HepG2 (cell line): Measurements from ENCODE around the gene DDR2. TPM values are rescaled to one million over a fixed set of nuclear protein-coding genes. Genes with fewer than 3 reads are reported as not detected.

ENCODE experiments used
- ATAC-seq: fragments of 200-7000 bp; cut with Tn5 transposase; 3 replicates; pipeline ENCODE4 v1.9.1; 2020; ENCODE audit warnings: mild to moderate bottlenecking, moderate library complexity
- BruUV-seq: library from RNA; stranded (reverse); fragments of 400-500 nt; replicated peaks from 2 replicates; lab custom pipeline; 2021; lab: Mats Ljungman, UMichigan
- CTCF ChIA-PET: fragments of 300-600 bp; formaldehyde crosslinking; extraction: SDS; loops from one replicate; lab custom pipeline; 2021; ENCODE audit warnings: low total read pairs, inconsistent platforms, low intra/inter-chr PET ratio; lab: Yijun Ruan, JAX
- POLR2A ChIA-PET: fragments of 350-600 bp; sonication (Branson Sonifier 250); formaldehyde crosslinking; loops from one replicate; lab custom pipeline; 2020; ENCODE audit warnings: antibody characterized with exemption, inconsistent platforms; lab: Yijun Ruan, JAX
- DNase-seq: peaks from one replicate; pipeline ENCODE4 v3.0.0-alpha.2; 2015; ENCODE audit warnings: low spot score
- FAIRE-seq: peaks from 3 replicates; lab custom pipeline; 2011; peaks lifted over from hg19 to GRCh38; lab: Jason Lieb, UNC
- H2AFZ ChIP-seq: one replicate; pipeline ENCODE4 v1.6.1; 2011; ENCODE audit warnings: low read length, inconsistent platforms
- H3K27ac ChIP-seq: fragments of 300-600 bp; 3 replicates; pipeline ENCODE4 v1.8.0; 2011; ENCODE audit warnings: mixed run types, mild to moderate bottlenecking, mixed read lengths, low read length, inconsistent platforms; ENCODE audit not compliant: insufficient read depth; ENCODE audit errors: extremely low read length
- H3K27me3 ChIP-seq, 2 experiments: fragments of 200-600 bp in 1 of 2; 2 replicates in 1 of 2; 3 replicates in 1 of 2; pipeline versions ENCODE4 v1.6.0 to v1.8.0; 2011; ENCODE audit warnings: low read length in 2 of 2, mild to moderate bottlenecking in 2 of 2, moderate library complexity in 2 of 2, inconsistent platforms in 1 of 2; ENCODE audit not compliant: insufficient read depth in 2 of 2, control insufficient read depth in 1 of 2
- H3K36me3 ChIP-seq, 2 experiments: fragments of 200-600 bp in 1 of 2; replicated peaks in 1 of 2; 2 replicates in 1 of 2; 3 replicates in 1 of 2; pipeline versions ENCODE4 v1.5.1 to v1.8.0; 2011; ENCODE audit warnings: low read length in 2 of 2, inconsistent platforms in 1 of 2; ENCODE audit not compliant: insufficient read depth in 2 of 2, control insufficient read depth in 1 of 2
- H3K4me1 ChIP-seq: 2 replicates; pipeline ENCODE4 v1.5.1; 2012; ENCODE audit warnings: low read length, inconsistent platforms; ENCODE audit not compliant: insufficient read depth
- H3K4me2 ChIP-seq: 2 replicates; pipeline ENCODE4 v1.6.0; 2011; ENCODE audit warnings: low read depth, low read length, inconsistent platforms
- H3K4me3 ChIP-seq, 3 experiments: fragments of 200-600 bp in 1 of 3; sonication (generic), shearing (Covaris generic) in 1 of 3; replicated peaks in 1 of 3; 2 replicates each; pipeline ENCODE4 v1.5.1; 2011 to 2016; ENCODE audit warnings: low read length in 3 of 3, inconsistent platforms in 2 of 3, low read depth in 2 of 3, mild to moderate bottlenecking in 2 of 3, control low read depth in 1 of 3, mixed read lengths in 1 of 3; ENCODE audit not compliant: insufficient read depth in 1 of 3
- H3K79me2 ChIP-seq: one replicate; pipeline ENCODE4 v1.6.1; 2011; ENCODE audit warnings: low read length, inconsistent platforms; ENCODE audit not compliant: insufficient read depth
- H3K9ac ChIP-seq: 2 replicates; pipeline ENCODE4 v1.6.0; 2011; ENCODE audit warnings: mild to moderate bottlenecking, low read depth, low read length, inconsistent platforms; ENCODE audit not compliant: insufficient read depth
- H3K9me3 ChIP-seq: 2 replicates; pipeline ENCODE4 v1.5.1; 2012; ENCODE audit warnings: mild to moderate bottlenecking, low read length
- H4K20me1 ChIP-seq: 2 replicates; pipeline ENCODE4 v1.6.0; 2011; ENCODE audit warnings: inconsistent platforms, mild to moderate bottlenecking, low read length, moderate library complexity; ENCODE audit not compliant: insufficient read depth
- AFF4 ChIP-seq: sonication (generic); formaldehyde crosslinking; IDR thresholded peaks from 2 replicates; pipeline ENCODE4 v1.4.0; 2020; ENCODE audit warnings: missing genetic modification reagents
- ATF6 ChIP-seq: sonication (generic); formaldehyde crosslinking; conservative IDR thresholded peaks from 2 replicates; pipeline ENCODE4 v1.4.0; 2020; ENCODE audit warnings: missing genetic modification reagents
- CBX2 ChIP-seq, 2 experiments: fragments of 200-600 bp in 1 of 2; sonication (generic); formaldehyde crosslinking in 1 of 2; IDR thresholded peaks; 2 replicates each; pipeline versions ENCODE4 v1.7.0 to v1.8.1; 2018 to 2022; ENCODE audit warnings: low read depth in 2 of 2, low read length in 1 of 2, mild to moderate bottlenecking in 1 of 2, missing genetic modification reagents in 1 of 2
- FOSL1 ChIP-seq: sonication (generic); formaldehyde crosslinking; IDR thresholded peaks from 2 replicates; pipeline ENCODE4 v1.9.0; 2021; ENCODE audit warnings: missing genetic modification reagents, borderline replicate concordance
- KLF9 ChIP-seq: IDR thresholded peaks from 2 replicates; pipeline ENCODE4 v1.6.1; 2016; ENCODE audit warnings: low read depth
- MXD4 ChIP-seq: IDR thresholded peaks from 2 replicates; pipeline ENCODE4 v1.6.1; 2016; ENCODE audit warnings: mild to moderate bottlenecking, missing biosample characterization, missing genetic modification reagents
- NPAS2 ChIP-seq: sonication (generic); formaldehyde crosslinking; IDR thresholded peaks from 2 replicates; pipeline ENCODE4 v1.8.0; 2022; ENCODE audit warnings: mild to moderate bottlenecking, missing genetic modification reagents, borderline replicate concordance
- SNAPC2 ChIP-seq: sonication (generic); formaldehyde crosslinking; IDR thresholded peaks from 2 replicates; pipeline ENCODE4 v1.8.1; 2022; ENCODE audit warnings: mild to moderate bottlenecking, missing genetic modification reagents
- ZBTB10 ChIP-seq: sonication (generic); formaldehyde crosslinking; IDR thresholded peaks from 2 replicates; pipeline ENCODE4 v1.4.0; 2020; ENCODE audit warnings: missing genetic modification reagents, borderline replicate concordance
- ZFP90 ChIP-seq: sonication (generic); formaldehyde crosslinking; IDR thresholded peaks from 2 replicates; pipeline ENCODE4 v1.8.0; 2022; ENCODE audit warnings: missing genetic modification reagents, mild to moderate bottlenecking, inconsistent platforms, borderline replicate concordance
- ZKSCAN1 ChIP-seq: fragments of 150-350 bp; IDR thresholded peaks from 2 replicates; pipeline ENCODE4 v1.6.1; 2014; ENCODE audit warnings: low read length
- ZNF160 ChIP-seq: sonication (generic); formaldehyde crosslinking; IDR thresholded peaks from 2 replicates; pipeline ENCODE4 v1.8.0; 2022; ENCODE audit warnings: mild to moderate bottlenecking, inconsistent platforms, missing genetic modification reagents
- ZNF563 ChIP-seq: sonication (generic); formaldehyde crosslinking; IDR thresholded peaks from 2 replicates; pipeline ENCODE4 v1.8.0; 2022; ENCODE audit warnings: mild to moderate bottlenecking, moderate library complexity, missing genetic modification reagents
- ZNF574 ChIP-seq: sonication (generic); formaldehyde crosslinking; IDR thresholded peaks from 2 replicates; pipeline ENCODE4 v1.4.0; 2020; ENCODE audit warnings: missing genetic modification reagents
- WGBS: methylation state at CpG from one replicate; pipeline ENCODE4 v1.1.6; 2017; ENCODE audit warnings: low lambda C conversion rate; 5-methylcytosine and 5-hydroxymethylcytosine counted together
- in situ Hi-C: cut with HindIII; loops from 2 replicates; pipeline ENCODE4 v1.10.0; 2017; ENCODE audit warnings: low pct_unique_long_range_greater_than_20kb; ENCODE audit not compliant: extremely low pct_ligation_motif_present
- intact Hi-C: fragments of 100-400 bp; cut with micrococcal nuclease; formaldehyde crosslinking; loops from one replicate; pipeline ENCODE4 v1.10.0; 2022; ENCODE audit not compliant: unreplicated experiment
- polyA plus RNA-seq, 8 experiments: library from polyadenylated mRNA; depleted of rRNA in 3 of 8; stranded (reverse) in 7 of 8; unstranded in 1 of 8; fragments of >200 nt; fragmentation: Illumina TruSeq in 4 of 8; extraction: Trizol in 4 of 8; gene quantifications; 2 replicates each; pipeline versions ENCODE4 v1.2.1 to v1.2.3, GENCODE V29; 2011 to 2016; ENCODE audit warnings: low read depth in 4 of 8, missing spikeins in 1 of 8, mixed read lengths in 1 of 8; ENCODE audit not compliant: insufficient read depth in 1 of 8
- total RNA-seq, 5 experiments: library from RNA; depleted of rRNA; stranded (reverse); fragments of >200 nt; fragmentation: Illumina TruSeq; extraction: Trizol; gene quantifications; 2 replicates each; pipeline ENCODE4 v1.2.3, GENCODE V29; 2016; ENCODE audit warnings: low read depth in 1 of 5

DDR2 gene
- total and polyA plus RNA-seq, 2 of the 13 experiments (the other 11 are each of a cell fraction or from before 2014, with no cell fraction given): 0.36 to 0.38 TPM

- no peak overlapping the region for H3K27ac ChIP-seq
- POLR2A ChIA-PET: no interaction called here
- H3K4me2 ChIP-seq: no peak overlapping the region
- in situ Hi-C loops (no loop called here), intact Hi-C loops (no loop called here)
- DNase-seq (no peak), ATAC-seq (no peak), FAIRE-seq (no peak)
- peaks cover 19% of the 10 kb centered on the region for H3K4me1 ChIP-seq
- CTCF ChIA-PET: no interaction called here
- no peaks in the 10 kb centered on the region for H3K27me3 ChIP-seq
- no peaks in the 10 kb centered on the region for H3K79me2 ChIP-seq
- no peak overlapping the region for H2AFZ ChIP-seq
- WGBS: 47% methylated on average over 1 of the region's 1 CpG
- H3K36me3 ChIP-seq: no peaks in the 10 kb centered on the region
- H3K4me3 ChIP-seq: no peak overlapping the region
- H4K20me1 ChIP-seq: no peaks in the 10 kb centered on the region
- no TSS peak for BruUV-seq
- H3K9ac ChIP-seq: no peak overlapping the region
- peaks cover 19% of the 10 kb centered on the region for H3K9me3 ChIP-seq
- TF ChIP-seq NPAS2 (CRISPR knock-in tag) (no peak), CBX2 (IDR thresholded peaks at IDR 0.05; ENCODE audit: low read depth, low read length) (no peak), CBX2 (CRISPR knock-in tag; IDR thresholded peaks at IDR 0.05; ENCODE audit: low read depth) (no peak), ZNF563 (CRISPR knock-in tag) (no peak), FOSL1 (no peak), KLF9 (CRISPR knock-in tag) (no peak), ZBTB10 (CRISPR knock-in tag) (no peak), ATF6 (CRISPR knock-in tag) (no peak), SNAPC2 (CRISPR knock-in tag) (no peak), ZFP90 (CRISPR knock-in tag) (no peak), MXD4 (CRISPR knock-in tag) (no peak), ZNF574 (CRISPR knock-in tag) (no peak), ZKSCAN1 (no peak), AFF4 (no peak), ZNF160 (CRISPR knock-in tag) (no peak)
Observed at GRCh38 chr1:162616848-162617247, 15.4 kb upstream of the DDR2 start.
